GM23338 (cell line): ENCODE results near the gene CBARP. TPM values are rescaled to one million over a fixed set of nuclear protein-coding genes. Genes with fewer than 3 reads are reported as not detected.

Experiments used
- ATAC-seq: fragments of 200-7000 bp; cut with Tn5 transposase; 3 replicates; pipeline ENCODE4 v1.9.1; 2020
- DNase-seq: peaks from one replicate; pipeline ENCODE4 v3.0.0-alpha.2; 2015; ENCODE audit warnings: low spot score
- H2AFZ ChIP-seq: fragments of 200-600 bp; sonication (generic); 2 replicates; pipeline ENCODE4 v1.8.0; 2016; ENCODE audit warnings: antibody characterized with exemption, mild to moderate bottlenecking, moderate library complexity
- H3F3A ChIP-seq: fragments of 200-600 bp; sonication (generic); replicated peaks from 2 replicates; pipeline ENCODE4 v1.8.0; 2017; ENCODE audit warnings: antibody characterized with exemption, mixed run types, low read depth
- H3K27ac ChIP-seq: fragments of 200-600 bp; sonication (generic); 2 replicates; pipeline ENCODE4 v1.6.1; 2016; ENCODE audit warnings: low read depth
- H3K27me3 ChIP-seq: fragments of 200-600 bp; sonication (generic); 2 replicates; pipeline ENCODE4 v1.8.0; 2016; ENCODE audit warnings: mild to moderate bottlenecking, mixed run types, moderate library complexity; ENCODE audit not compliant: insufficient read depth
- H3K36me3 ChIP-seq: fragments of 200-600 bp; sonication (generic); 2 replicates; pipeline ENCODE4 v1.8.0; 2016; ENCODE audit warnings: mild to moderate bottlenecking; ENCODE audit not compliant: insufficient read depth
- H3K4me1 ChIP-seq: fragments of 200-600 bp; sonication (generic); 2 replicates; pipeline ENCODE4 v1.8.0; 2016; ENCODE audit warnings: mild to moderate bottlenecking, moderate library complexity; ENCODE audit not compliant: insufficient read depth
- H3K4me2 ChIP-seq: fragments of 200-600 bp; sonication (generic); 2 replicates; pipeline ENCODE4 v1.7.1; 2017; ENCODE audit warnings: mixed run types
- H3K4me3 ChIP-seq: fragments of 200-600 bp; sonication (generic); 2 replicates; pipeline ENCODE4 v1.6.1; 2016; ENCODE audit warnings: mixed run types
- H3K79me2 ChIP-seq: fragments of 200-600 bp; sonication (generic); replicated peaks from 2 replicates; pipeline ENCODE4 v1.8.0; 2017; ENCODE audit warnings: mild to moderate bottlenecking; ENCODE audit not compliant: insufficient read depth
- H3K9me2 ChIP-seq: fragments of 200-600 bp; sonication (generic); 2 replicates; pipeline ENCODE4 v1.8.0; 2017; ENCODE audit not compliant: insufficient read depth
- H4K20me1 ChIP-seq: fragments of 200-600 bp; sonication (generic); replicated peaks from 2 replicates; pipeline ENCODE4 v1.8.0; 2017; ENCODE audit warnings: mild to moderate bottlenecking; ENCODE audit not compliant: insufficient read depth
- H3K27ac Mint-ChIP-seq: 2 replicates; pipeline ENCODE4 v1.8.0; 2020; ENCODE audit warnings: inconsistent platforms, mild to moderate bottlenecking, moderate library complexity, mixed read lengths
- H3K27me3 Mint-ChIP-seq: 3 replicates; pipeline ENCODE4 v1.8.0; 2022; ENCODE audit warnings: low read depth, mild to moderate bottlenecking, moderate library complexity, mixed read lengths, inconsistent platforms; ENCODE audit not compliant: insufficient read depth, poor library complexity
- H3K36me3 Mint-ChIP-seq: 3 replicates; pipeline ENCODE4 v1.8.0; 2021; ENCODE audit warnings: low read depth, mild to moderate bottlenecking, inconsistent platforms, moderate library complexity, mixed read lengths
- H3K4me1 Mint-ChIP-seq: 3 replicates; pipeline ENCODE4 v1.8.0; 2020; ENCODE audit warnings: mild to moderate bottlenecking, inconsistent platforms, mixed read lengths
- H3K4me3 Mint-ChIP-seq: 3 replicates; pipeline ENCODE4 v1.8.0; 2021; ENCODE audit warnings: moderate library complexity, mild to moderate bottlenecking, inconsistent platforms, mixed read lengths
- H3K9me3 Mint-ChIP-seq: 3 replicates; pipeline ENCODE4 v1.8.0; 2020; ENCODE audit warnings: moderate library complexity, mild to moderate bottlenecking, inconsistent platforms, mixed read lengths
- CREB1 ChIP-seq: fragments of 250-450 bp; sonication (Bioruptor Pico); IDR thresholded peaks from 2 replicates; pipeline ENCODE4 v1.5.0; 2020; ENCODE audit warnings: low read depth, mild to moderate bottlenecking, moderate library complexity
- EZH2 ChIP-seq: fragments of 200-600 bp; sonication (generic); IDR thresholded peaks from one replicate; pipeline ENCODE4 v1.8.0; 2017; ENCODE audit warnings: antibody characterized with exemption, mild to moderate bottlenecking, low read depth; ENCODE audit not compliant: unreplicated experiment
- EZH2phosphoT487 ChIP-seq: fragments of 200-600 bp; sonication (generic); IDR thresholded peaks from one replicate; pipeline ENCODE4 v1.8.1; 2018; ENCODE audit warnings: antibody characterized with exemption; ENCODE audit not compliant: unreplicated experiment
- JUNB ChIP-seq: IDR thresholded peaks from one replicate; pipeline ENCODE4 v1.6.1; 2016; ENCODE audit warnings: antibody characterized with exemption; ENCODE audit not compliant: unreplicated experiment
- NANOG ChIP-seq: IDR thresholded peaks from 2 replicates; pipeline ENCODE4 v1.6.1; 2016; ENCODE audit warnings: antibody characterized with exemption, borderline replicate concordance
- POLR2AphosphoS5 ChIP-seq: IDR thresholded peaks from 2 replicates; pipeline ENCODE4 v1.6.1; 2016; ENCODE audit warnings: antibody characterized with exemption, low read depth
- STAT1 ChIP-seq: IDR thresholded peaks from one replicate; pipeline ENCODE4 v1.6.1; 2016; ENCODE audit warnings: antibody characterized with exemption; ENCODE audit not compliant: unreplicated experiment
- ZNF114 ChIP-seq: fragments of 250-450 bp; sonication (Bioruptor Pico); IDR thresholded peaks from 2 replicates; pipeline ENCODE4 v1.5.0; 2020; ENCODE audit warnings: mild to moderate bottlenecking, moderate library complexity
- ZNF331 ChIP-seq: fragments of 250-450 bp; sonication (Bioruptor Pico); IDR thresholded peaks from 2 replicates; pipeline ENCODE4 v1.5.0; 2020; ENCODE audit warnings: low read depth, mild to moderate bottlenecking, moderate library complexity
- polyA plus RNA-seq: library from polyadenylated mRNA; unstranded; fragments of >200 nt; fragmentation: Nextera tagmentation; extraction: Ambion mirVana; gene quantifications from 2 replicates; pipeline ENCODE4 v1.2.1, GENCODE V29; 2016
- total RNA-seq: library from RNA; depleted of rRNA; stranded (reverse); fragments of >200 nt; shearing (Covaris generic); gene quantifications from 2 replicates; pipeline ENCODE4 v1.2.3, GENCODE V29; 2014
- TF ChIP-seq, protein P1 (sequence below): fragments of 250-450 bp; sonication (Bioruptor Pico); IDR thresholded peaks from 2 replicates; pipeline ENCODE4 v1.5.0; 2020; ENCODE audit warnings: mild to moderate bottlenecking, moderate library complexity
- TF ChIP-seq, protein P2 (sequence below): IDR thresholded peaks from 2 replicates; pipeline ENCODE4 v1.6.1; 2016; ENCODE audit warnings: antibody characterized with exemption
- TF ChIP-seq, protein P3 (sequence below), 2 experiments: fragments of 200-600 bp in 1 of 2; sonication (generic) in 1 of 2; conservative IDR thresholded peaks; 2 replicates each; pipeline versions ENCODE4 v1.5.1 to v1.6.1; 2016 to 2017; ENCODE audit warnings: antibody characterized with exemption in 2 of 2, low read depth in 2 of 2, mild to moderate bottlenecking in 2 of 2, moderate library complexity in 1 of 2
- TF ChIP-seq, protein P4 (sequence below): IDR thresholded peaks from one replicate; pipeline ENCODE4 v1.6.1; 2018; ENCODE audit warnings: antibody characterized with exemption; ENCODE audit not compliant: unreplicated experiment

Gene CBARP
- total and polyA plus RNA-seq, 2 experiments from 2014 or later = 2.0 to 14.1 TPM

DNA sequence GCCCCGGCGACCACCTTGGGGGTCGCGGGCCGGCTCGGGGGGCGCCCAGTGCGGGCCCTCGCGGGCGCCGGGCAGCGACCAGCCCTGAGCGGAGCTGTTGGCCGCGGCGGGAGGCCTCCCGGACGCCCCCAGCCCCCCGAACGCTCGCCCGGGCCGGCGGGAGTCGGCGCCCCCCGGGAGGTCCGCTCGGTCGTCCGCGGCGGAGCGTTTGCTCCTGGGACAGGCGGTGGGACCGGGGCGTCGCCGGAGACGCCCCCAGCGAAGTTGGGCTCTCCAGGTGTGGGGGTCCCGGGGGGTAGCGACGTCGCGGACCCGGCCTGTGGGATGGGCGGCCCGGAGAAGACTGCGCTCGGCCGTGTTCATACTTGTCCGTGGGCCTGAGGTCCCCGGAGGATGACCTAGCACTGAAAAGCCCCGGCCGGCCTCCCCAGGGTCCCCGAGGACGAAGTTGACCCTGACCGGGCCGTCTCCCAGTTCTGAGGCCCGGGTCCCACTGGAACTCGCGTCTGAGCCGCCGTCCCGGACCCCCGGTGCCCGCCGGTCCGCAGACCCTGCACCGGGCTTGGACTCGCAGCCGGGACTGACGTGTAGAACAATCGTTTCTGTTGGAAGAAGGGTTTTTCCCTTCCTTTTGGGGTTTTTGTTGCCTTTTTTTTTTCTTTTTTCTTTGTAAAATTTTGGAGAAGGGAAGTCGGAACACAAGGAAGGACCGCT is 31.5 kb downstream of the CBARP start:
- peaks cover 22% of the 10 kb centered on the region for H3F3A ChIP-seq
- no peak overlapping the region for H3K27ac ChIP-seq
- H3K4me1 ChIP-seq = peaks cover 10% of the 10 kb centered on the region; the same call in 1 of the 2 replicates
- Mint-ChIP-seq H3K9me3 (no peaks in the 10 kb centered on the region), H3K4me3 (peak overlapping the region; percentile 94), H3K36me3 (peaks cover 22% of the 10 kb centered on the region), H3K27me3 (peaks cover 6% of the 10 kb centered on the region), H3K27ac (peak overlapping the region; percentile 70; the same call in 1 of the 2 replicates), H3K4me1 (peaks cover 15% of the 10 kb centered on the region; the same call in 2 of the 3 replicates)
- H3K4me2 ChIP-seq = peak overlapping the region; percentile 98
- peak overlapping the region; percentile 91 for H3K4me3 ChIP-seq
- H3K9me2 ChIP-seq = no peaks in the 10 kb centered on the region
- ATAC-seq (no peak), DNase-seq (no peak)
- H3K36me3 ChIP-seq = no peaks in the 10 kb centered on the region; the same call in 1 of the 2 replicates
- H3K79me2 ChIP-seq = peaks cover 52% of the 10 kb centered on the region
- peaks cover 35% of the 10 kb centered on the region for H4K20me1 ChIP-seq
- no peaks in the 10 kb centered on the region for H3K27me3 ChIP-seq
- no peak for TF ChIP-seq ZNF331 (CRISPR knock-in tag)
- TF ChIP-seq, protein P1, sequence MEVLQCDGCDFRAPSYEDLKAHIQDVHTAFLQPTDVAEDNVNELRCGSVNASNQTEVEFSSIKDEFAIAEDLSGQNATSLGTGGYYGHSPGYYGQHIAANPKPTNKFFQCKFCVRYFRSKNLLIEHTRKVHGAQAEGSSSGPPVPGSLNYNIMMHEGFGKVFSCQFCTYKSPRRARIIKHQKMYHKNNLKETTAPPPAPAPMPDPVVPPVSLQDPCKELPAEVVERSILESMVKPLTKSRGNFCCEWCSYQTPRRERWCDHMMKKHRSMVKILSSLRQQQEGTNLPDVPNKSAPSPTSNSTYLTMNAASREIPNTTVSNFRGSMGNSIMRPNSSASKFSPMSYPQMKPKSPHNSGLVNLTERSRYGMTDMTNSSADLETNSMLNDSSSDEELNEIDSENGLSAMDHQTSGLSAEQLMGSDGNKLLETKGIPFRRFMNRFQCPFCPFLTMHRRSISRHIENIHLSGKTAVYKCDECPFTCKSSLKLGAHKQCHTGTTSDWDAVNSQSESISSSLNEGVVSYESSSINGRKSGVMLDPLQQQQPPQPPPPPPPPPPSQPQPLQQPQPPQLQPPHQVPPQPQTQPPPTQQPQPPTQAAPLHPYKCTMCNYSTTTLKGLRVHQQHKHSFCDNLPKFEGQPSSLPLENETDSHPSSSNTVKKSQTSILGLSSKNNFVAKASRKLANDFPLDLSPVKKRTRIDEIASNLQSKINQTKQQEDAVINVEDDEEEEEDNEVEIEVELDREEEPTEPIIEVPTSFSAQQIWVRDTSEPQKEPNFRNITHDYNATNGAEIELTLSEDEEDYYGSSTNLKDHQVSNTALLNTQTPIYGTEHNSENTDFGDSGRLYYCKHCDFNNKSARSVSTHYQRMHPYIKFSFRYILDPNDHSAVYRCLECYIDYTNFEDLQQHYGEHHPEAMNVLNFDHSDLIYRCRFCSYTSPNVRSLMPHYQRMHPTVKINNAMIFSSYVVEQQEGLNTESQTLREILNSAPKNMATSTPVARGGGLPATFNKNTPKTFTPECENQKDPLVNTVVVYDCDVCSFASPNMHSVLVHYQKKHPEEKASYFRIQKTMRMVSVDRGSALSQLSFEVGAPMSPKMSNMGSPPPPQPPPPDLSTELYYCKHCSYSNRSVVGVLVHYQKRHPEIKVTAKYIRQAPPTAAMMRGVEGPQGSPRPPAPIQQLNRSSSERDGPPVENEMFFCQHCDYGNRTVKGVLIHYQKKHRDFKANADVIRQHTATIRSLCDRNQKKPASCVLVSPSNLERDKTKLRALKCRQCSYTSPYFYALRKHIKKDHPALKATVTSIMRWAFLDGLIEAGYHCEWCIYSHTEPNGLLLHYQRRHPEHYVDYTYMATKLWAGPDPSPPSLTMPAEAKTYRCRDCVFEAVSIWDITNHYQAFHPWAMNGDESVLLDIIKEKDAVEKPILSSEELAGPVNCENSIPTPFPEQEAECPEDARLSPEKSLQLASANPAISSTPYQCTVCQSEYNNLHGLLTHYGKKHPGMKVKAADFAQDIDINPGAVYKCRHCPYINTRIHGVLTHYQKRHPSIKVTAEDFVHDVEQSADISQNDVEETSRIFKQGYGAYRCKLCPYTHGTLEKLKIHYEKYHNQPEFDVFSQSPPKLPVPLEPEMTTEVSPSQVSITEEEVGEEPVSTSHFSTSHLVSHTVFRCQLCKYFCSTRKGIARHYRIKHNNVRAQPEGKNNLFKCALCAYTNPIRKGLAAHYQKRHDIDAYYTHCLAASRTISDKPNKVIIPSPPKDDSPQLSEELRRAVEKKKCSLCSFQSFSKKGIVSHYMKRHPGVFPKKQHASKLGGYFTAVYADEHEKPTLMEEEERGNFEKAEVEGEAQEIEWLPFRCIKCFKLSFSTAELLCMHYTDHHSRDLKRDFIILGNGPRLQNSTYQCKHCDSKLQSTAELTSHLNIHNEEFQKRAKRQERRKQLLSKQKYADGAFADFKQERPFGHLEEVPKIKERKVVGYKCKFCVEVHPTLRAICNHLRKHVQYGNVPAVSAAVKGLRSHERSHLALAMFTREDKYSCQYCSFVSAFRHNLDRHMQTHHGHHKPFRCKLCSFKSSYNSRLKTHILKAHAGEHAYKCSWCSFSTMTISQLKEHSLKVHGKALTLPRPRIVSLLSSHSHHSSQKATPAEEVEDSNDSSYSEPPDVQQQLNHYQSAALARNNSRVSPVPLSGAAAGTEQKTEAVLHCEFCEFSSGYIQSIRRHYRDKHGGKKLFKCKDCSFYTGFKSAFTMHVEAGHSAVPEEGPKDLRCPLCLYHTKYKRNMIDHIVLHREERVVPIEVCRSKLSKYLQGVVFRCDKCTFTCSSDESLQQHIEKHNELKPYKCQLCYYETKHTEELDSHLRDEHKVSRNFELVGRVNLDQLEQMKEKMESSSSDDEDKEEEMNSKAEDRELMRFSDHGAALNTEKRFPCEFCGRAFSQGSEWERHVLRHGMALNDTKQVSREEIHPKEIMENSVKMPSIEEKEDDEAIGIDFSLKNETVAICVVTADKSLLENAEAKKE = no peak
- TF ChIP-seq NANOG = no peak
- TF ChIP-seq EZH2 = no peak
- TF ChIP-seq, protein P2, sequence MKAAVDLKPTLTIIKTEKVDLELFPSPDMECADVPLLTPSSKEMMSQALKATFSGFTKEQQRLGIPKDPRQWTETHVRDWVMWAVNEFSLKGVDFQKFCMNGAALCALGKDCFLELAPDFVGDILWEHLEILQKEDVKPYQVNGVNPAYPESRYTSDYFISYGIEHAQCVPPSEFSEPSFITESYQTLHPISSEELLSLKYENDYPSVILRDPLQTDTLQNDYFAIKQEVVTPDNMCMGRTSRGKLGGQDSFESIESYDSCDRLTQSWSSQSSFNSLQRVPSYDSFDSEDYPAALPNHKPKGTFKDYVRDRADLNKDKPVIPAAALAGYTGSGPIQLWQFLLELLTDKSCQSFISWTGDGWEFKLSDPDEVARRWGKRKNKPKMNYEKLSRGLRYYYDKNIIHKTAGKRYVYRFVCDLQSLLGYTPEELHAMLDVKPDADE = no peak
- no peak for TF ChIP-seq CREB1
- TF ChIP-seq, protein P3, sequence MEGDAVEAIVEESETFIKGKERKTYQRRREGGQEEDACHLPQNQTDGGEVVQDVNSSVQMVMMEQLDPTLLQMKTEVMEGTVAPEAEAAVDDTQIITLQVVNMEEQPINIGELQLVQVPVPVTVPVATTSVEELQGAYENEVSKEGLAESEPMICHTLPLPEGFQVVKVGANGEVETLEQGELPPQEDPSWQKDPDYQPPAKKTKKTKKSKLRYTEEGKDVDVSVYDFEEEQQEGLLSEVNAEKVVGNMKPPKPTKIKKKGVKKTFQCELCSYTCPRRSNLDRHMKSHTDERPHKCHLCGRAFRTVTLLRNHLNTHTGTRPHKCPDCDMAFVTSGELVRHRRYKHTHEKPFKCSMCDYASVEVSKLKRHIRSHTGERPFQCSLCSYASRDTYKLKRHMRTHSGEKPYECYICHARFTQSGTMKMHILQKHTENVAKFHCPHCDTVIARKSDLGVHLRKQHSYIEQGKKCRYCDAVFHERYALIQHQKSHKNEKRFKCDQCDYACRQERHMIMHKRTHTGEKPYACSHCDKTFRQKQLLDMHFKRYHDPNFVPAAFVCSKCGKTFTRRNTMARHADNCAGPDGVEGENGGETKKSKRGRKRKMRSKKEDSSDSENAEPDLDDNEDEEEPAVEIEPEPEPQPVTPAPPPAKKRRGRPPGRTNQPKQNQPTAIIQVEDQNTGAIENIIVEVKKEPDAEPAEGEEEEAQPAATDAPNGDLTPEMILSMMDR (conservative IDR thresholded peaks at IDR 0.05; ENCODE audit: low read depth in 2 of 2) = no peak
- no peak for TF ChIP-seq STAT1
- TF ChIP-seq, protein P4, sequence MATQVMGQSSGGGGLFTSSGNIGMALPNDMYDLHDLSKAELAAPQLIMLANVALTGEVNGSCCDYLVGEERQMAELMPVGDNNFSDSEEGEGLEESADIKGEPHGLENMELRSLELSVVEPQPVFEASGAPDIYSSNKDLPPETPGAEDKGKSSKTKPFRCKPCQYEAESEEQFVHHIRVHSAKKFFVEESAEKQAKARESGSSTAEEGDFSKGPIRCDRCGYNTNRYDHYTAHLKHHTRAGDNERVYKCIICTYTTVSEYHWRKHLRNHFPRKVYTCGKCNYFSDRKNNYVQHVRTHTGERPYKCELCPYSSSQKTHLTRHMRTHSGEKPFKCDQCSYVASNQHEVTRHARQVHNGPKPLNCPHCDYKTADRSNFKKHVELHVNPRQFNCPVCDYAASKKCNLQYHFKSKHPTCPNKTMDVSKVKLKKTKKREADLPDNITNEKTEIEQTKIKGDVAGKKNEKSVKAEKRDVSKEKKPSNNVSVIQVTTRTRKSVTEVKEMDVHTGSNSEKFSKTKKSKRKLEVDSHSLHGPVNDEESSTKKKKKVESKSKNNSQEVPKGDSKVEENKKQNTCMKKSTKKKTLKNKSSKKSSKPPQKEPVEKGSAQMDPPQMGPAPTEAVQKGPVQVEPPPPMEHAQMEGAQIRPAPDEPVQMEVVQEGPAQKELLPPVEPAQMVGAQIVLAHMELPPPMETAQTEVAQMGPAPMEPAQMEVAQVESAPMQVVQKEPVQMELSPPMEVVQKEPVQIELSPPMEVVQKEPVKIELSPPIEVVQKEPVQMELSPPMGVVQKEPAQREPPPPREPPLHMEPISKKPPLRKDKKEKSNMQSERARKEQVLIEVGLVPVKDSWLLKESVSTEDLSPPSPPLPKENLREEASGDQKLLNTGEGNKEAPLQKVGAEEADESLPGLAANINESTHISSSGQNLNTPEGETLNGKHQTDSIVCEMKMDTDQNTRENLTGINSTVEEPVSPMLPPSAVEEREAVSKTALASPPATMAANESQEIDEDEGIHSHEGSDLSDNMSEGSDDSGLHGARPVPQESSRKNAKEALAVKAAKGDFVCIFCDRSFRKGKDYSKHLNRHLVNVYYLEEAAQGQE = no peak
- no peak for TF ChIP-seq ZNF114
- TF ChIP-seq POLR2AphosphoS5 = no peak
- no peak for TF ChIP-seq JUNB
- TF ChIP-seq EZH2phosphoT487 = no peak
- H2AFZ ChIP-seq = no peak overlapping the region
